ENCODE results near the gene BMAL1. TPM values are rescaled to one million over a fixed set of nuclear protein-coding genes. Genes with fewer than 3 reads are reported as not detected.
"Not testable (repeated sequence)": the region's sequence is repeated elsewhere in the genome, so short reads cannot be mapped to it uniquely, and the experiment has no call there.

BMAL1 gene
- total RNA-seq, 4 donors from 2014 or later: 57.8 to 143 (median 80.8) TPM

DNA sequence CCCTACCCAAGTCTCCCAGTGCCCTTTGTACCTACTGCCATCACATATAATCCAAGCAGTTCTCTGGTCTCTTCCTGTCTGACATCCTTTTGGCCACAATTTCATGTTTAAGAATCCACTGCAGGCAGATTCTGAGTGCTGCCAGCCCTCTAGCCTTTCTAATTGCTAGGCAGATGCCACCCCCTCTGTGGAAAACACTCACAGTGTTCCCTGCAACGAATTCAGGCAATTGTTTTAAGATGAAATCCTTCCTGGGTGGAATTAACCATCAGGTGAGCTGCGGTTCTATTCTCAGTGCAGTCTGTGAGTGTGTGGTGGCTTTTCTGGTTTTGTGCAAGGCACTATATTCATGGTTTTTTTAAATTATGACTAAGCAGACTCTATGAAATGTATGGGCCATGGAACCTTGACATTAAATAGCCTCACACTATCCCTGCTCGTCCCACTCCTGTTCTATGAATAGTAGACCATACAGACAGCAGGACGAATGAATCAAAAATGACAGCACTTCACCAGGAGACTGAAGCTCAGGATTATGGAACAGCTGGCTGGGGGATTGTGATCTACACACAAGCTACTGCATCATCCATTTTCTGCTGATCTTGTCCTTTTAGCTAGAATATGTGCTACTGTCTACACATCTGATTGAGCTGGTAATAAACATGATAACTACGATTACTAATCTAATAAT, 29.8 kb upstream of the BMAL1 start:
- H3K27ac ChIP-seq: no peak overlapping the region
- H3K4me1 ChIP-seq: peaks cover 2% of the 10 kb centered on the region
- H3K9me3 ChIP-seq: no peaks in the 10 kb centered on the region
- H3K36me3 ChIP-seq: no peaks in the 10 kb centered on the region
- H3K27me3 ChIP-seq: no peaks in the 10 kb centered on the region
- WGBS: 64% methylated on average over 5 of the region's 5 CpGs
- H3K4me3 ChIP-seq: no peak overlapping the region
- no peak for TF ChIP-seq EP300 (IDR thresholded peaks at IDR 0.05)
- DNase-seq (ENCODE audit: low spot score in 2 of 2): no peak

DNA sequence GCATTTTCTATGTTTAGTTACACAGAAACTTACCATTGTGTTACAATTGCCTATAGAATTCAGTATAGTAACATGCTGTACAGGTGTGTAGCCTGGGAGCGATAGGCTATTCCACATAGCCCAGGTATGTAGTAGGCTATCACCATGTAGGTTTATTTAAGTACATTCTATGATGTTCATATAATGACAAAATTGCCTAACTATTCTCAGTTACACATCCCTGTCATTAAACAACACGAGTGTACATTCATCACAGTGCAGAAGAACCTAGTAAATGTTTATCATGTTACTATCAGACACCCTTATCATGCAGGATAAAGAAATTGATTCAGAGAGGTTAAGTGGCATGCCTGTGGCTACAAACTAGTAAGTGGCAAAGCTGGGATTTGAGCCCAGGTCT, 28.4 kb upstream of the BMAL1 start:
- TF ChIP-seq EP300 (IDR thresholded peaks at IDR 0.05) (no peak), POLR2A (IDR thresholded peaks at IDR 0.05) (no peak), POLR2AphosphoS5 (IDR thresholded peaks at IDR 0.05) (no peak)
- TF ChIP-seq, protein P1, sequence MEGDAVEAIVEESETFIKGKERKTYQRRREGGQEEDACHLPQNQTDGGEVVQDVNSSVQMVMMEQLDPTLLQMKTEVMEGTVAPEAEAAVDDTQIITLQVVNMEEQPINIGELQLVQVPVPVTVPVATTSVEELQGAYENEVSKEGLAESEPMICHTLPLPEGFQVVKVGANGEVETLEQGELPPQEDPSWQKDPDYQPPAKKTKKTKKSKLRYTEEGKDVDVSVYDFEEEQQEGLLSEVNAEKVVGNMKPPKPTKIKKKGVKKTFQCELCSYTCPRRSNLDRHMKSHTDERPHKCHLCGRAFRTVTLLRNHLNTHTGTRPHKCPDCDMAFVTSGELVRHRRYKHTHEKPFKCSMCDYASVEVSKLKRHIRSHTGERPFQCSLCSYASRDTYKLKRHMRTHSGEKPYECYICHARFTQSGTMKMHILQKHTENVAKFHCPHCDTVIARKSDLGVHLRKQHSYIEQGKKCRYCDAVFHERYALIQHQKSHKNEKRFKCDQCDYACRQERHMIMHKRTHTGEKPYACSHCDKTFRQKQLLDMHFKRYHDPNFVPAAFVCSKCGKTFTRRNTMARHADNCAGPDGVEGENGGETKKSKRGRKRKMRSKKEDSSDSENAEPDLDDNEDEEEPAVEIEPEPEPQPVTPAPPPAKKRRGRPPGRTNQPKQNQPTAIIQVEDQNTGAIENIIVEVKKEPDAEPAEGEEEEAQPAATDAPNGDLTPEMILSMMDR (IDR thresholded peaks at IDR 0.05): no peak
- Histone ChIP-seq H3K9me3 (no peaks in the 10 kb centered on the region), H3K4me1 (no peaks in the 10 kb centered on the region), H3K27ac (no peak overlapping the region), H3K27me3 (no peaks in the 10 kb centered on the region), H3K4me3 (no peak overlapping the region), H3K36me3 (no peaks in the 10 kb centered on the region)
- WGBS: 90% methylated on average over 2 of the region's 2 CpGs
- DNase-seq (ENCODE audit: low spot score in 2 of 2): no peak

DNA sequence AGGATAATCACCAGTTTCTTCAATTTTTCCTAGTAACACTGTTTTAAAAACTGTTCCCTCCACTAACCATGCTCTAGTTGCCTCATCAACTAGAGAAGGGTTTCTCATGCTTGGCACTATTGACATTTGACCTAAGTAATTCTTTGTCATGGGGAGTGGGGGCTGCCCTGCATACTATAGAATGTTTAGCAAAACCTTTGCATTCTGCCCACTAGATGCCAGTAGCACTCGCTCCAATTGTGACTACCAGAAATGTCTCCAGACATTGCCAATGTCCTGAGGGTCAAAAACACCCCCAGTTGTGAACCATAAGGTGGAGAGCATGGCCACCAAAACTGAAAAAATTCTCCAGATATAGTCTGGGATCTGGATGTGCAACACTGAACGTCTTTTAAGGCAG, 27.6 kb upstream of the BMAL1 start:
- Histone ChIP-seq H3K36me3 (no peaks in the 10 kb centered on the region), H3K4me3 (no peak overlapping the region), H3K27ac (no peak overlapping the region), H3K4me1 (no peaks in the 10 kb centered on the region), H3K9me3 (no peaks in the 10 kb centered on the region), H3K27me3 (no peaks in the 10 kb centered on the region)
- TF ChIP-seq EP300 (IDR thresholded peaks at IDR 0.05) (no peak), POLR2AphosphoS5 (IDR thresholded peaks at IDR 0.05) (no peak), POLR2A (IDR thresholded peaks at IDR 0.05) (no peak)
- TF ChIP-seq, protein P1 (IDR thresholded peaks at IDR 0.05): no peak
- no peak for DNase-seq (ENCODE audit: low spot score in 2 of 2)
- WGBS: 78% methylated on average over 2 of the region's 2 CpGs

DNA sequence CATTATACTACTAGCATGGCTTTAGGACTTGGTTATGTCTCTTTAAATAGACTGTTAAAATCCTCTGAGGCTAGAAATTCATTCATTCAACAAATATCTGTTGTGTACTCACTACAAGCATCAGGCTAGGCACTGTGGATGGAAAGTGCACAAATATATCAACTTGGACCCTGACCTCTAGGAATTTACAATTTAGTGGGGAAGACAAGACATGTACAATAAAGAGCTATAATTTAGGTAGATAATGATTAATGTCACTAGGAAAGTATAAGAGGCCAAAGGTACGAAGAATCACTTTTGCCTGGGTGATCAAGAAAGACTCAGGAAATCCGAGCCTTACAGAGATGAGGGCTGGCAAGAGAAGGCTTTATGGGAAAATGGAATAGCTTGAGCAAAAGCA, 25.6 kb upstream of the BMAL1 start:
- no peaks in the 10 kb centered on the region for H3K9me3 ChIP-seq
- no peaks in the 10 kb centered on the region for H3K27me3 ChIP-seq
- no peak for DNase-seq (ENCODE audit: low spot score in 2 of 2)
- no peak for TF ChIP-seq EP300 (IDR thresholded peaks at IDR 0.05)
- TF ChIP-seq POLR2A (IDR thresholded peaks at IDR 0.05): no peak
- no peak for TF ChIP-seq POLR2AphosphoS5 (IDR thresholded peaks at IDR 0.05)
- TF ChIP-seq, protein P1 (IDR thresholded peaks at IDR 0.05): no peak
- no peaks in the 10 kb centered on the region for H3K36me3 ChIP-seq
- H3K4me3 ChIP-seq: no peak overlapping the region
- WGBS: 95% methylated on average over 2 of the region's 2 CpGs
- H3K27ac ChIP-seq: no peak overlapping the region
- no peaks in the 10 kb centered on the region for H3K4me1 ChIP-seq

DNA sequence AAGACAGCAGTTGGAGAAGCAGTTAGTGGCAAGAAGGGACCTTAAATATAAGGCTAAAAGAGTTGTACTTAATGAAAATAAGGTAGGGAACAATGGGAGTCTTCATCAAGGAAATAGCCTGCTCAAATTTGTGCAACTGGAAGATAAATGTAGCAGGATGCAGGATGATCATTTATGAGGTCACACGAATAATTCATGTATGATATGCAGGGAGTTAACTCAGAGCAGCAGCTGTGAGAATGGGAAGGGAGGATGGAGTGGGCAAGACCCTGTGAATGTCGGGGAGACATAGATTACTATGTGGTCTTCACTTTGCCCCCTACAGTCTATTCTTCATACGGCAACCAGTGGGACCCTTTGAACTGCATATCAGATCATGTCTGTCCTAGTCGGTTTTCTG, 25.2 kb upstream of the BMAL1 start:
- DNase-seq (ENCODE audit: low spot score in 2 of 2): no peak
- WGBS: 89% methylated on average over 4 of the region's 4 CpGs
- no peaks in the 10 kb centered on the region for H3K9me3 ChIP-seq
- no peak for TF ChIP-seq EP300 (IDR thresholded peaks at IDR 0.05)
- TF ChIP-seq POLR2AphosphoS5 (IDR thresholded peaks at IDR 0.05): no peak
- TF ChIP-seq, protein P1 (IDR thresholded peaks at IDR 0.05): no peak
- no peak for TF ChIP-seq POLR2A (IDR thresholded peaks at IDR 0.05)
- H3K36me3 ChIP-seq: no peaks in the 10 kb centered on the region
- no peaks in the 10 kb centered on the region for H3K27me3 ChIP-seq
- no peaks in the 10 kb centered on the region for H3K4me1 ChIP-seq
- H3K4me3 ChIP-seq: no peak overlapping the region
- H3K27ac ChIP-seq: no peak overlapping the region

DNA sequence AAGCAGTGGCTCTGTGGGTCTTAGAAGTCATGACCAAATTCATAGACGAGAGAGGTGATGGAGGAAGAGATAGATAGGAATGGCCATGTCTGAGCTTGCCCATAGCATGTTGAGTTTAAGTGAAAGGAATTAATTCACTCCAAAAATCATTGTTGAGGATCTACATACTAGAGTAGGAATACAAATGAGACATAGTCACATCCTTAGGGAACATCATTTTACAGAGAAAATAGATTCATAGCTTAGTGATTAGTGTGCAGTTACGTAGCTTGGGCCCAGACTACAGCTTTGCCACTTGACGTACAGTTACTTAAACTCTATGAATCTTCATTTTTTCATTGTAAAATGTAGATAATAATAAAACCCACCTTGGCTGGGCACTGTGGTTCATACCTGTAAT, 21.4 kb upstream of the BMAL1 start:
- DNase-seq (ENCODE audit: low spot score in 2 of 2): no peak
- no peak for TF ChIP-seq POLR2A (IDR thresholded peaks at IDR 0.05)
- Histone ChIP-seq H3K4me3 (no peak overlapping the region), H3K36me3 (no peaks in the 10 kb centered on the region), H3K9me3 (no peaks in the 10 kb centered on the region), H3K27ac (no peak overlapping the region), H3K4me1 (peaks cover 20% of the 10 kb centered on the region), H3K27me3 (no peaks in the 10 kb centered on the region)
- WGBS: 80% methylated on average over 3 of the region's 3 CpGs

DNA sequence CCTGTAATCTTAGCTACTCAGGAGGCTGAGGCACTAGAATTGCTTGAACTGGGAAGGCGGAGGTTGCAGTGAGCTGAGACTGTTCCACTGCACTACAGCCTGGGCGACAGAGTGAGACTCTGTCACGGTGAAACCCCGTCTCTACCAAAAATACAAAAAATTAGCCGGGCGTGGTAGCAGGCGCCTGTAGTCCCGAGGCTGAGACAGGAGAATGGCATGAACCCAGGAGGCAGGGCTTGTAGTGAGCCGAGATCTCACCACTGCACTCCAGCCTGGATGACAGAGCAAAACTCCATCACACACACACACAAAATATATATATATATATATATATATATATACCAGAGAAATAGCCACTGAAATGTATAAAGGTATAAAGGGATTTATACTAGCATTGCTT, 19.5 kb upstream of the BMAL1 start:
- WGBS: 54% methylated on average over 9 of the region's 9 CpGs

More for the DNA sequence above, 19.5 kb upstream of the BMAL1 start:
- H3K4me3 ChIP-seq; H3K36me3 ChIP-seq; H3K27ac ChIP-seq; DNase-seq (ENCODE audit: low spot score in 2 of 2); H3K9me3 ChIP-seq; H3K27me3 ChIP-seq: not testable (repeated sequence)
- peaks cover 39% of the 10 kb centered on the region for H3K4me1 ChIP-seq

All from suprapubic skin (tissue), 4 donors.